Measurements from ENCODE around the gene ZBTB39. TPM values are rescaled to one million over a fixed set of nuclear protein-coding genes. Genes with fewer than 3 reads are reported as not detected.
"Not testable (repeated sequence)": the region's sequence is repeated elsewhere in the genome, so short reads cannot be mapped to it uniquely, and the experiment has no call there.

ZBTB39 gene
- 1 to 10 TPM; 2.1 to 6.5 (median 4.0) TPM for total RNA-seq

GRCh38 chr12:57005980-57006808 lies at the start of gene ZBTB39:
ZBTB39 (minus strand) TSS chr12:57006546; CDS start chr12:57004917, 1,629 bp downstream.
- no peak for DNase-seq
- H3K4me3 ChIP-seq = peak within 1 kb of the TSS; percentile 87 to 95 (median 89)
- intact Hi-C loops (cut with DNase I) = loop anchor here (5.0 kb wide), 1 partner anchor 56 kb away; no protein-coding TSS in a partner anchor

GRCh38 chr12:57055824-57056223 lies 49.5 kb upstream of the ZBTB39 start:
- intact Hi-C loops (cut with DNase I) = no loop called here
- no peak for DNase-seq
- TF ChIP-seq CTCF (IDR thresholded peaks at IDR 0.05) (no peak), POLR2A (IDR thresholded peaks at IDR 0.05) (no peak)
- H3K9me3 ChIP-seq = no peaks in the 10 kb centered on the region
- peaks cover 7 to 44% (median 13%) of the 10 kb centered on the region in 3 donors for H3K36me3 ChIP-seq
- H3K27me3 ChIP-seq = no peaks in the 10 kb centered on the region
- WGBS, 2 donors = 23 to 46% methylated on average over 3 of the region's 3 CpGs
- H3K4me1 ChIP-seq = no peaks in the 10 kb centered on the region
- H3K4me3 ChIP-seq = no peak overlapping the region
- no peak overlapping the region for H3K27ac ChIP-seq

More at GRCh38 chr12:57005980-57006808, at the start of gene ZBTB39:
- H3K27ac ChIP-seq = peak within 1 kb of the TSS; percentile 82 to 90 (median 88)
- H3K36me3 ChIP-seq = peaks cover 16 to 35% (median 20%) of the 10 kb centered on the region in 3 donors
- H3K27me3 ChIP-seq = no peaks in the 10 kb centered on the region
- no peaks in the 10 kb centered on the region for H3K9me3 ChIP-seq
- peaks cover 13 to 45% (median 19%) of the 10 kb centered on the region in 3 donors for H3K4me1 ChIP-seq
- TF ChIP-seq POLR2A (IDR thresholded peaks at IDR 0.05) (peak in 2 of 4 donors; percentile 19 to 33), CTCF (IDR thresholded peaks at IDR 0.05) (peak in 4 of 6 experiments; percentile 35 to 54 (median 44))
- WGBS, 2 donors = 0 to 5% methylated on average over 1 to 6 of the region's 94 CpGs

- intact Hi-C loops (cut with DNase I); H3K4me3 ChIP-seq; H3K27me3 ChIP-seq; H3K4me1 ChIP-seq; H3K27ac ChIP-seq; DNase-seq; H3K9me3 ChIP-seq: not testable (repeated sequence)
- WGBS, 2 donors = 95 to 98% methylated on average over 4 of the region's 4 CpGs
- H3K36me3 ChIP-seq = peaks cover 0 to 25% (median 7%) of the 10 kb centered on the region in 3 donors
These were observed 47.6 kb upstream of the ZBTB39 start for GRCh38 chr12:57053901-57054300.

- 95 to 100% methylated on average over 4 of the region's 4 CpGs for WGBS, 2 donors
- intact Hi-C loops (cut with DNase I); H3K27ac ChIP-seq; H3K27me3 ChIP-seq; H3K9me3 ChIP-seq; H3K4me1 ChIP-seq; H3K4me3 ChIP-seq; DNase-seq: not testable (repeated sequence)
- peaks cover 0 to 17% (median 0%) of the 10 kb centered on the region in 3 donors for H3K36me3 ChIP-seq
These were observed 46.8 kb upstream of the ZBTB39 start for GRCh38 chr12:57053146-57053545.

GRCh38 chr12:57051011-57051410 lies 44.7 kb upstream of the ZBTB39 start:
- Histone ChIP-seq H3K36me3 (no peaks in the 10 kb centered on the region), H3K27me3 (peaks cover 0 to 14% (median 0%) of the 10 kb centered on the region in 4 donors), H3K4me1 (no peaks in the 10 kb centered on the region), H3K4me3 (no peak overlapping the region), H3K9me3 (no peaks in the 10 kb centered on the region), H3K27ac (no peak overlapping the region)
- WGBS, 2 donors = 89 to 100% methylated on average over 1 of the region's 1 CpG
- no peak for TF ChIP-seq CTCF (IDR thresholded peaks at IDR 0.05)
- TF ChIP-seq POLR2A (IDR thresholded peaks at IDR 0.05) = no peak
- intact Hi-C loops (cut with DNase I) = no loop called here
- DNase-seq = no peak

- Histone ChIP-seq H3K9me3 (no peaks in the 10 kb centered on the region), H3K4me1 (no peaks in the 10 kb centered on the region), H3K4me3 (no peak within 1 kb of the TSS), H3K36me3 (no peaks in the 10 kb centered on the region), H3K27ac (no peak within 1 kb of the TSS), H3K27me3 (peaks cover 0 to 22% (median 0%) of the 10 kb centered on the region in 4 donors)
- 22 to 57% methylated on average over 1 to 2 of the region's 2 CpGs for WGBS, 2 donors
- intact Hi-C loops (cut with DNase I) = no loop called here
- no peak for TF ChIP-seq CTCF (IDR thresholded peaks at IDR 0.05)
- no peak for TF ChIP-seq POLR2A (IDR thresholded peaks at IDR 0.05)
- no peak for DNase-seq
These were observed 43.5 kb upstream of the ZBTB39 start, which contains the start of gene MYO1A for GRCh38 chr12:57049890-57050289. MYO1A (minus strand) TSS chr12:57050129; CDS start chr12:57048323, 1,806 bp downstream.
